Measurements from ENCODE around the gene SERP2. TPM values are rescaled to one million over a fixed set of nuclear protein-coding genes. Genes with fewer than 3 reads are reported as not detected.

The SERP2 gene
- total RNA-seq, 2 experiments from 2014 or later: not detected

GRCh38 chr13:44365899-44366298 lies 7.7 kb upstream of the SERP2 start:
- H3K4me1 Mint-ChIP-seq: no peaks in the 10 kb centered on the region
- DNase-seq (no peak), ATAC-seq (no peak)
- no peak overlapping the region for H3K4me3 Mint-ChIP-seq
- peaks cover 23% of the 10 kb centered on the region for H3K27me3 Mint-ChIP-seq
- H3K36me3 Mint-ChIP-seq: no peaks in the 10 kb centered on the region
- CTCF ChIA-PET: no interaction called here
- no peaks in the 10 kb centered on the region for H3K9me3 Mint-ChIP-seq (ENCODE audit: low read depth)
- H3K27ac Mint-ChIP-seq: no peak overlapping the region

GRCh38 chr13:44368062-44368591 lies 5.5 kb upstream of the SERP2 start:
- peaks cover 39% of the 10 kb centered on the region for H3K27me3 Mint-ChIP-seq
- no peaks in the 10 kb centered on the region for H3K4me1 Mint-ChIP-seq
- no peak overlapping the region for H3K27ac Mint-ChIP-seq
- CTCF ChIA-PET: no interaction called here
- ATAC-seq (no peak), DNase-seq (no peak)
- H3K36me3 Mint-ChIP-seq: no peaks in the 10 kb centered on the region
- H3K4me3 Mint-ChIP-seq: no peak overlapping the region
- H3K9me3 Mint-ChIP-seq (ENCODE audit: low read depth): no peaks in the 10 kb centered on the region

- Mint-ChIP-seq H3K4me3 (no peak overlapping the region), H3K27me3 (peaks cover 39% of the 10 kb centered on the region), H3K36me3 (no peaks in the 10 kb centered on the region), H3K4me1 (no peaks in the 10 kb centered on the region), H3K9me3 (ENCODE audit: low read depth) (no peaks in the 10 kb centered on the region), H3K27ac (no peak overlapping the region)
- no peak for ATAC-seq
- no peak for DNase-seq
- CTCF ChIA-PET: no interaction called here
Observed at GRCh38 chr13:44368599-44369368, 4.8 kb upstream of the SERP2 start.

- Mint-ChIP-seq H3K27me3 (peaks cover 48% of the 10 kb centered on the region), H3K27ac (no peak overlapping the region), H3K9me3 (ENCODE audit: low read depth) (no peaks in the 10 kb centered on the region), H3K4me1 (no peaks in the 10 kb centered on the region), H3K4me3 (no peak overlapping the region), H3K36me3 (no peaks in the 10 kb centered on the region)
- ATAC-seq: no peak
- CTCF ChIA-PET: no interaction called here
- no peak for DNase-seq
Observed at GRCh38 chr13:44371421-44371820, 2.2 kb upstream of the SERP2 start.

GRCh38 chr13:44373247-44373600 lies 400 bp upstream of the SERP2 start:
- CTCF ChIA-PET: no interaction called here
- H3K27ac Mint-ChIP-seq: no peak overlapping the region
- H3K27me3 Mint-ChIP-seq: peaks cover 57% of the 10 kb centered on the region
- DNase-seq: no peak
- no peaks in the 10 kb centered on the region for H3K4me1 Mint-ChIP-seq
- H3K9me3 Mint-ChIP-seq (ENCODE audit: low read depth): no peaks in the 10 kb centered on the region
- no peak for ATAC-seq
- H3K4me3 Mint-ChIP-seq: no peak overlapping the region
- no peaks in the 10 kb centered on the region for H3K36me3 Mint-ChIP-seq

- Mint-ChIP-seq H3K27ac (no peak overlapping the region), H3K27me3 (peaks cover 61% of the 10 kb centered on the region), H3K36me3 (no peaks in the 10 kb centered on the region), H3K4me1 (no peaks in the 10 kb centered on the region), H3K9me3 (ENCODE audit: low read depth) (no peaks in the 10 kb centered on the region), H3K4me3 (no peak overlapping the region)
- ATAC-seq (no peak), DNase-seq (no peak)
- CTCF ChIA-PET: no interaction called here
Observed at GRCh38 chr13:44374348-44374712, 706 bp downstream of the SERP2 start.

- no peak overlapping the region for H3K27ac Mint-ChIP-seq
- H3K4me1 Mint-ChIP-seq: no peaks in the 10 kb centered on the region
- CTCF ChIA-PET: no interaction called here
- DNase-seq (no peak), ATAC-seq (no peak)
- no peaks in the 10 kb centered on the region for H3K9me3 Mint-ChIP-seq (ENCODE audit: low read depth)
- no peak overlapping the region for H3K4me3 Mint-ChIP-seq
- peaks cover 44% of the 10 kb centered on the region for H3K27me3 Mint-ChIP-seq
- H3K36me3 Mint-ChIP-seq: no peaks in the 10 kb centered on the region
Observed at GRCh38 chr13:44378277-44378676, 4.7 kb downstream of the SERP2 start.

- Mint-ChIP-seq H3K36me3 (no peaks in the 10 kb centered on the region), H3K4me1 (no peaks in the 10 kb centered on the region), H3K4me3 (no peak overlapping the region), H3K27me3 (peaks cover 43% of the 10 kb centered on the region), H3K9me3 (ENCODE audit: low read depth) (no peaks in the 10 kb centered on the region), H3K27ac (no peak overlapping the region)
- CTCF ChIA-PET: no interaction called here
- DNase-seq (no peak), ATAC-seq (no peak)
Observed at GRCh38 chr13:44379885-44380284, 6.3 kb downstream of the SERP2 start.

GRCh38 chr13:44380404-44381165 lies 7.0 kb downstream of the SERP2 start:
- no peak overlapping the region for H3K27ac Mint-ChIP-seq
- CTCF ChIA-PET: interaction anchor here (0.7 kb wide), 1 partner anchor 469 kb away, joined by 3 read pairs; no protein-coding TSS in a partner anchor
- ATAC-seq (no peak), DNase-seq (no peak)
- no peak overlapping the region for H3K4me3 Mint-ChIP-seq
- no peaks in the 10 kb centered on the region for H3K4me1 Mint-ChIP-seq
- H3K27me3 Mint-ChIP-seq: peaks cover 36% of the 10 kb centered on the region
- H3K36me3 Mint-ChIP-seq: no peaks in the 10 kb centered on the region
- no peaks in the 10 kb centered on the region for H3K9me3 Mint-ChIP-seq (ENCODE audit: low read depth)

- peaks cover 24% of the 10 kb centered on the region for H3K27me3 Mint-ChIP-seq
- H3K4me1 Mint-ChIP-seq: no peaks in the 10 kb centered on the region
- H3K27ac Mint-ChIP-seq: no peak overlapping the region
- no peak overlapping the region for H3K4me3 Mint-ChIP-seq
- CTCF ChIA-PET: no interaction called here
- H3K36me3 Mint-ChIP-seq: no peaks in the 10 kb centered on the region
- no peak for ATAC-seq
- DNase-seq: no peak
- H3K9me3 Mint-ChIP-seq (ENCODE audit: low read depth): no peaks in the 10 kb centered on the region
Observed at GRCh38 chr13:44382635-44383145, 9.1 kb downstream of the SERP2 start.

- DNase-seq: no peak
- CTCF ChIA-PET: no interaction called here
- Mint-ChIP-seq H3K36me3 (no peaks in the 10 kb centered on the region), H3K27ac (no peak overlapping the region), H3K9me3 (ENCODE audit: low read depth) (no peaks in the 10 kb centered on the region), H3K4me1 (no peaks in the 10 kb centered on the region), H3K4me3 (no peak overlapping the region), H3K27me3 (peaks cover 20% of the 10 kb centered on the region)
- no peak for ATAC-seq
Observed at GRCh38 chr13:44383945-44384344, 10.3 kb downstream of the SERP2 start.

GRCh38 chr13:44384778-44385177 lies 11.2 kb downstream of the SERP2 start:
- Mint-ChIP-seq H3K9me3 (ENCODE audit: low read depth) (no peaks in the 10 kb centered on the region), H3K4me1 (no peaks in the 10 kb centered on the region), H3K4me3 (no peak overlapping the region), H3K27ac (no peak overlapping the region), H3K36me3 (no peaks in the 10 kb centered on the region), H3K27me3 (peaks cover 14% of the 10 kb centered on the region)
- DNase-seq (no peak), ATAC-seq (no peak)
- CTCF ChIA-PET: no interaction called here

GRCh38 chr13:44385401-44385800 lies 11.8 kb downstream of the SERP2 start:
- Mint-ChIP-seq H3K27ac (no peak overlapping the region), H3K4me1 (no peaks in the 10 kb centered on the region), H3K4me3 (no peak overlapping the region), H3K36me3 (no peaks in the 10 kb centered on the region), H3K9me3 (ENCODE audit: low read depth) (no peaks in the 10 kb centered on the region), H3K27me3 (peaks cover 11% of the 10 kb centered on the region)
- CTCF ChIA-PET: no interaction called here
- DNase-seq (no peak), ATAC-seq (no peak)

- CTCF ChIA-PET: no interaction called here
- H3K36me3 Mint-ChIP-seq: no peaks in the 10 kb centered on the region
- no peaks in the 10 kb centered on the region for H3K9me3 Mint-ChIP-seq (ENCODE audit: low read depth)
- no peak overlapping the region for H3K27ac Mint-ChIP-seq
- H3K4me1 Mint-ChIP-seq: no peaks in the 10 kb centered on the region
- H3K27me3 Mint-ChIP-seq: peaks cover 14% of the 10 kb centered on the region
- no peak overlapping the region for H3K4me3 Mint-ChIP-seq
- DNase-seq (no peak), ATAC-seq (no peak)
Observed at GRCh38 chr13:44385847-44386246, 12.2 kb downstream of the SERP2 start.

All from activated CD8-positive, alpha-beta memory T cell treated with anti-CD3 and anti-CD28 coated beads, Interleukin-2, amount 10 ng/mL, durations not matched to agents 7 days and 5 days (primary cell).